Panc1 (cell line): ENCODE results near the gene TULP4.
"Not testable (repeated sequence)": the region's sequence is repeated elsewhere in the genome, so short reads cannot be mapped to it uniquely, and the experiment has no call there.

Source experiments
- POLR2AphosphoS5 ChIP-seq: IDR thresholded peaks from 2 replicates; pipeline ENCODE4 v1.6.1; 2012; ENCODE audit warnings: mild to moderate bottlenecking, low read depth, low read length, moderate library complexity
- SIN3A ChIP-seq: IDR thresholded peaks from 2 replicates; pipeline ENCODE4 v1.6.1; 2012; ENCODE audit warnings: low read depth, mild to moderate bottlenecking, low read length, moderate library complexity, borderline replicate concordance; ENCODE audit not compliant: insufficient read depth
- TF ChIP-seq, protein P1 (sequence below): fragments of 450-650 bp; IDR thresholded peaks from 2 replicates; pipeline ENCODE4 v1.5.1; 2017; ENCODE audit warnings: mild to moderate bottlenecking
- TF ChIP-seq, protein P2 (sequence below), 2 experiments: IDR thresholded peaks; 2 replicates each; pipeline ENCODE4 v1.6.1; 2011 to 2012; ENCODE audit warnings: low read depth in 2 of 2, control low read depth in 1 of 2, low read length in 1 of 2, mild to moderate bottlenecking in 1 of 2, moderate library complexity in 1 of 2; ENCODE audit not compliant: insufficient read depth in 1 of 2

DNA sequence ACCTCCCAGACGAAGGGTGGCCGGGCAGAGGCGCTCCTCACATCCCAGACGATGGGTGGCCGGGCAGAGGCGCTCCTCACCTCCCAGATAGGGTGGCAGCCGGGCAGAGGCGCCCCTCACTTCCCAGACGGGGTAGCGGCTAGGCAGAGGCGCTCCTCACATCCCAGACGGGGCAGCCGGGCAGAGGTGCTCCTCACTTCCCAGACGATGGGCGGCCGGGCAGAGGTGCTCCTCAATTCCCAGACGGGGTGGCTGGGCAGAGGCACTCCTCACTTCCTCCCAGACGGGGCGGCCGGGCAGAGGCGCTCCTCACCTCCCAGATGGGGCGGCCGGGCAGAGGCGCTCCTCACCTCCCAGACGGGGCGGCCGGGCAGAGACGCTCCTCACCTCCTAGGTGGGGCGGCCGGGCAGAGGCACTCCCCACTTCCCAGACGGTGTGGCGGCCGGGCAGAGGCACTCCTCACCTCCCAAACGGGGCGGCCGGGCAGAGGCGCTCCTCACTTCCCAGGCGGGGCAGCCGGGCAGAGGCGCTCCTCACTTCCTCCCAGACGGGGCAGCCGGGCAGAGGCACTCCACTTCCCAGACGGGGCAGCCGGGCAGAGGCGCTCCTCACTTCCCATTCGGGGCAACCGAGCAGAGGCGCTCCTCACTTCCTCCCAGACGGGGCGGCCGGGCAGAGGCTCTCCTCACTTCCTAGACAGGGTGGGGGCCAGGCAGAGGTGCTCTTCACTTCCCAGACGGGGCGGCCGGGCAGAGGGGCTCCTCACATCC, 37.4 kb downstream of the TULP4 start:
- TF ChIP-seq POLR2AphosphoS5, SIN3A: not testable (repeated sequence)
- TF ChIP-seq, protein P1, sequence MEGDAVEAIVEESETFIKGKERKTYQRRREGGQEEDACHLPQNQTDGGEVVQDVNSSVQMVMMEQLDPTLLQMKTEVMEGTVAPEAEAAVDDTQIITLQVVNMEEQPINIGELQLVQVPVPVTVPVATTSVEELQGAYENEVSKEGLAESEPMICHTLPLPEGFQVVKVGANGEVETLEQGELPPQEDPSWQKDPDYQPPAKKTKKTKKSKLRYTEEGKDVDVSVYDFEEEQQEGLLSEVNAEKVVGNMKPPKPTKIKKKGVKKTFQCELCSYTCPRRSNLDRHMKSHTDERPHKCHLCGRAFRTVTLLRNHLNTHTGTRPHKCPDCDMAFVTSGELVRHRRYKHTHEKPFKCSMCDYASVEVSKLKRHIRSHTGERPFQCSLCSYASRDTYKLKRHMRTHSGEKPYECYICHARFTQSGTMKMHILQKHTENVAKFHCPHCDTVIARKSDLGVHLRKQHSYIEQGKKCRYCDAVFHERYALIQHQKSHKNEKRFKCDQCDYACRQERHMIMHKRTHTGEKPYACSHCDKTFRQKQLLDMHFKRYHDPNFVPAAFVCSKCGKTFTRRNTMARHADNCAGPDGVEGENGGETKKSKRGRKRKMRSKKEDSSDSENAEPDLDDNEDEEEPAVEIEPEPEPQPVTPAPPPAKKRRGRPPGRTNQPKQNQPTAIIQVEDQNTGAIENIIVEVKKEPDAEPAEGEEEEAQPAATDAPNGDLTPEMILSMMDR, result not testable (repeated sequence)
- TF ChIP-seq, protein P2, sequence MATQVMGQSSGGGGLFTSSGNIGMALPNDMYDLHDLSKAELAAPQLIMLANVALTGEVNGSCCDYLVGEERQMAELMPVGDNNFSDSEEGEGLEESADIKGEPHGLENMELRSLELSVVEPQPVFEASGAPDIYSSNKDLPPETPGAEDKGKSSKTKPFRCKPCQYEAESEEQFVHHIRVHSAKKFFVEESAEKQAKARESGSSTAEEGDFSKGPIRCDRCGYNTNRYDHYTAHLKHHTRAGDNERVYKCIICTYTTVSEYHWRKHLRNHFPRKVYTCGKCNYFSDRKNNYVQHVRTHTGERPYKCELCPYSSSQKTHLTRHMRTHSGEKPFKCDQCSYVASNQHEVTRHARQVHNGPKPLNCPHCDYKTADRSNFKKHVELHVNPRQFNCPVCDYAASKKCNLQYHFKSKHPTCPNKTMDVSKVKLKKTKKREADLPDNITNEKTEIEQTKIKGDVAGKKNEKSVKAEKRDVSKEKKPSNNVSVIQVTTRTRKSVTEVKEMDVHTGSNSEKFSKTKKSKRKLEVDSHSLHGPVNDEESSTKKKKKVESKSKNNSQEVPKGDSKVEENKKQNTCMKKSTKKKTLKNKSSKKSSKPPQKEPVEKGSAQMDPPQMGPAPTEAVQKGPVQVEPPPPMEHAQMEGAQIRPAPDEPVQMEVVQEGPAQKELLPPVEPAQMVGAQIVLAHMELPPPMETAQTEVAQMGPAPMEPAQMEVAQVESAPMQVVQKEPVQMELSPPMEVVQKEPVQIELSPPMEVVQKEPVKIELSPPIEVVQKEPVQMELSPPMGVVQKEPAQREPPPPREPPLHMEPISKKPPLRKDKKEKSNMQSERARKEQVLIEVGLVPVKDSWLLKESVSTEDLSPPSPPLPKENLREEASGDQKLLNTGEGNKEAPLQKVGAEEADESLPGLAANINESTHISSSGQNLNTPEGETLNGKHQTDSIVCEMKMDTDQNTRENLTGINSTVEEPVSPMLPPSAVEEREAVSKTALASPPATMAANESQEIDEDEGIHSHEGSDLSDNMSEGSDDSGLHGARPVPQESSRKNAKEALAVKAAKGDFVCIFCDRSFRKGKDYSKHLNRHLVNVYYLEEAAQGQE (IDR thresholded peaks at IDR 0.05; ENCODE audit: insufficient read depth in 1 of 2, low read depth in 2 of 2, low read length in 1 of 2), result not testable (repeated sequence)
